Measurements from ENCODE around the gene PHACTR4. TPM values are rescaled to one million over a fixed set of nuclear protein-coding genes. Genes with fewer than 3 reads are reported as not detected.

PHACTR4 gene
- total RNA-seq, 1 experiment from 2014 or later, result 9.1 TPM

DNA sequence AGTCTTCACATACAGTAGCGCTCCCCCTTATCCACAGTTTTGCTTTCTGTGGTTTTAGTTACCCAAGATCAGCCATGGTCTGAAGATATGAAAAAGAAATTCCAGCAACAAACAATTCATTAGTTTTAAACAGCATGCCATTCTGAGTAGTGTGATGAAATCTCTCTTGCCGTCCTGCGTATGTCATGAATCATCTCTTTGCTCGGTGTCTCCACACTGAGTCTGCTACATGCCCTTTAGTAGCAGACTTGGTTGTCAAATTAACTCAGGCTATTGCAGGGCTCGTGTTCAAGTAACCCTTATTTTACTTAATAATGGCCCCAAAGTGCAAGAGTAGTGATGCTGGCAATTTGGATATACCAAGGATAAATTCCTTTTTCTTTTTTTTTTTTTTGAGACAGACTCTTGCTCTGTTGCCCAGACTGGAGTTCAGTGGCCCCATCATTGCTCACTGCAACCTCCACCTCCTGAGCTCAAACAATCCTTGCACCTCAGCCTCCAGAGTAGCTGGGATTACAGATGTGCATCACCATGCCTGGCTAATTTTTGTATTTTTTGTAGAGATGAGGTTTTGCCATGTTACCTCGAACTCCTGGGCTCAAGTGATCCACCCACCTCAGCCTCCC, 22.6 kb downstream of the PHACTR4 start:
- CTCF ChIA-PET, result no interaction called here
- H3K9me2 ChIP-seq (replicated peaks; ENCODE audit: low read length), result no peaks in the 10 kb centered on the region
- no peak overlapping the region for H3K9ac ChIP-seq (ENCODE audit: low read length)
- POLR2A ChIA-PET (ENCODE audit: unreplicated experiment), result no interaction called here
- H3K9me3 ChIP-seq (ENCODE audit: low read length), result no peaks in the 10 kb centered on the region
- H3K4me3 ChIP-seq (ENCODE audit: low read length), result no peak overlapping the region
- no peaks in the 10 kb centered on the region for H3K27me3 ChIP-seq (ENCODE audit: low read length)
- H3K36me3 ChIP-seq (ENCODE audit: low read depth, low read length), result no peaks in the 10 kb centered on the region
- H2AFZ ChIP-seq (ENCODE audit: low read length), result peak overlapping the region; percentile 36; the same call in 1 of the 2 replicates
- peaks cover 73% of the 10 kb centered on the region for H3K79me2 ChIP-seq (ENCODE audit: low read length)
- no peaks in the 10 kb centered on the region for H3F3A ChIP-seq (ENCODE audit: low read length, unreplicated experiment)
- no peaks in the 10 kb centered on the region for H4K20me1 ChIP-seq (ENCODE audit: low read length)
- TF ChIP-seq EZH2 (IDR thresholded peaks at IDR 0.05; ENCODE audit: low read length, unreplicated experiment) (no peak), EZH2phosphoT487 (IDR thresholded peaks at IDR 0.05; ENCODE audit: borderline replicate concordance, low read length) (no peak)
- TF ChIP-seq, protein P1, sequence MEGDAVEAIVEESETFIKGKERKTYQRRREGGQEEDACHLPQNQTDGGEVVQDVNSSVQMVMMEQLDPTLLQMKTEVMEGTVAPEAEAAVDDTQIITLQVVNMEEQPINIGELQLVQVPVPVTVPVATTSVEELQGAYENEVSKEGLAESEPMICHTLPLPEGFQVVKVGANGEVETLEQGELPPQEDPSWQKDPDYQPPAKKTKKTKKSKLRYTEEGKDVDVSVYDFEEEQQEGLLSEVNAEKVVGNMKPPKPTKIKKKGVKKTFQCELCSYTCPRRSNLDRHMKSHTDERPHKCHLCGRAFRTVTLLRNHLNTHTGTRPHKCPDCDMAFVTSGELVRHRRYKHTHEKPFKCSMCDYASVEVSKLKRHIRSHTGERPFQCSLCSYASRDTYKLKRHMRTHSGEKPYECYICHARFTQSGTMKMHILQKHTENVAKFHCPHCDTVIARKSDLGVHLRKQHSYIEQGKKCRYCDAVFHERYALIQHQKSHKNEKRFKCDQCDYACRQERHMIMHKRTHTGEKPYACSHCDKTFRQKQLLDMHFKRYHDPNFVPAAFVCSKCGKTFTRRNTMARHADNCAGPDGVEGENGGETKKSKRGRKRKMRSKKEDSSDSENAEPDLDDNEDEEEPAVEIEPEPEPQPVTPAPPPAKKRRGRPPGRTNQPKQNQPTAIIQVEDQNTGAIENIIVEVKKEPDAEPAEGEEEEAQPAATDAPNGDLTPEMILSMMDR (conservative IDR thresholded peaks at IDR 0.05; ENCODE audit: low read depth, low read length), result no peak
- H3K4me1 ChIP-seq (ENCODE audit: insufficient read depth, low read length), result peaks cover 10% of the 10 kb centered on the region
- DNase-seq (peak; percentile 64), ATAC-seq (peak; percentile 73)
- H3K27ac ChIP-seq (ENCODE audit: low read length), result peak overlapping the region; percentile 22; the same call in 1 of the 2 replicates
- H3K4me2 ChIP-seq (ENCODE audit: low read length), result peak overlapping the region; percentile 46; the same call in 1 of the 2 replicates
- intact Hi-C loops (cut with micrococcal nuclease), result no loop called here
- BruUV-seq (replicated peaks), result no TSS peak

DNA sequence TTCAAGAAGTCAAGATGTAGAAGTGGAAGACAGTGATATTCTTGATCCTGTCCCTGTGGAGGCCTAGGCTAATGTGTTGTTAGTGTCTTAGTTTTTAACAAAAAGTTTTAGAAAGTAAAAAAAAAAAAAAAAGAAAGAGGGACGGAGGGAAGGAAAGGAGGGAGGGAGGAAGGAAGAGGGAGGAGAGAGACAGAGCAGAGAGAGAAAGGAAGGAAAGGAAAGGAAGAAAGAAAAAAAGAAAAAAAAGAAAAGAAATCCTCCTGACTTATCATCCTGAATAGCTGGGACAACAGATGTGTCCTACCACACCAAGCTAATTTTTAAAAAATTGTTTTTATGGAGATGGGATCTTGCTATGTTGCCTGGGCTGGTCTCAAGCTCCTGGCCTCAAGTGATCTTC, 24.6 kb downstream of the PHACTR4 start:
- H2AFZ ChIP-seq (ENCODE audit: low read length), result no peak overlapping the region
- H3F3A ChIP-seq (ENCODE audit: low read length, unreplicated experiment), result no peaks in the 10 kb centered on the region
- no peak overlapping the region for H3K9ac ChIP-seq (ENCODE audit: low read length)
- H3K4me1 ChIP-seq (ENCODE audit: insufficient read depth, low read length), result peaks cover 10% of the 10 kb centered on the region
- no peak overlapping the region for H3K27ac ChIP-seq (ENCODE audit: low read length)
- no peaks in the 10 kb centered on the region for H3K9me3 ChIP-seq (ENCODE audit: low read length)
- TF ChIP-seq EZH2phosphoT487 (IDR thresholded peaks at IDR 0.05; ENCODE audit: borderline replicate concordance, low read length), result no peak
- TF ChIP-seq EZH2 (IDR thresholded peaks at IDR 0.05; ENCODE audit: low read length, unreplicated experiment), result no peak
- TF ChIP-seq, protein P1 (conservative IDR thresholded peaks at IDR 0.05; ENCODE audit: low read depth, low read length), result no peak
- POLR2A ChIA-PET (ENCODE audit: unreplicated experiment), result no interaction called here
- intact Hi-C loops (cut with micrococcal nuclease), result no loop called here
- H3K27me3 ChIP-seq (ENCODE audit: low read length), result no peaks in the 10 kb centered on the region
- H3K4me2 ChIP-seq (ENCODE audit: low read length), result no peak overlapping the region
- no peak overlapping the region for H3K4me3 ChIP-seq (ENCODE audit: low read length)
- H3K36me3 ChIP-seq (ENCODE audit: low read depth, low read length), result no peaks in the 10 kb centered on the region
- H3K9me2 ChIP-seq (replicated peaks; ENCODE audit: low read length), result no peaks in the 10 kb centered on the region
- no peak for ATAC-seq
- DNase-seq, result no peak
- H4K20me1 ChIP-seq (ENCODE audit: low read length), result no peaks in the 10 kb centered on the region
- H3K79me2 ChIP-seq (ENCODE audit: low read length), result peaks cover 68% of the 10 kb centered on the region
- BruUV-seq (replicated peaks), result no TSS peak
- CTCF ChIA-PET, result interaction anchor here (0.7 kb wide), 1 partner anchor 124 kb away, joined by 4 read pairs; no protein-coding TSS in a partner anchor

DNA sequence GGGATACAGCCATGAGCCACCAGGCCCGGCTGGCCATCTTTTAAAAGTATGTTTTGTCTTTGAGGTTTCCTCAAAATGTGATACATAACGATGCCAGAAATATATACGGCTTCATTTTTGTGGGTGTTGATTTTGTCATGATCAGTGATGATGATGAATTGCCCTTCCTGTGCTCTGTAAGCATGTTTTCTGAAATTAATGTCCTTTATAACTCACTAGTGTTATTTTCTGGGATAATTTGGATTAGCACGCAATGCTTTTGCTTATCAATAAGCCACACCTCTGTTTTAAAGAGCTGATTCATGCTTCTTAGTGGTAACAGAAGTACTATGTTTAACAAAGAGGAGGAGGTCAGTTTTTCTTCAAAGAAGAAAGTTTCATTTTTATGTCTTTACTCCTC, 25.6 kb downstream of the PHACTR4 start:
- H3K4me1 ChIP-seq (ENCODE audit: insufficient read depth, low read length), result peaks cover 10% of the 10 kb centered on the region
- H3K9ac ChIP-seq (ENCODE audit: low read length), result no peak overlapping the region
- no peaks in the 10 kb centered on the region for H3K9me3 ChIP-seq (ENCODE audit: low read length)
- no peak overlapping the region for H3K27ac ChIP-seq (ENCODE audit: low read length)
- no peaks in the 10 kb centered on the region for H3F3A ChIP-seq (ENCODE audit: low read length, unreplicated experiment)
- intact Hi-C loops (cut with micrococcal nuclease), result no loop called here
- H2AFZ ChIP-seq (ENCODE audit: low read length), result no peak overlapping the region
- no peaks in the 10 kb centered on the region for H4K20me1 ChIP-seq (ENCODE audit: low read length)
- peak; percentile 7 for DNase-seq
- ChIA-PET POLR2A (ENCODE audit: unreplicated experiment) (interaction anchor here (0.7 kb wide), 1 partner anchor 163 kb away, joined by 8 read pairs; no protein-coding TSS in a partner anchor), CTCF (no interaction called here)
- ATAC-seq, result peak; percentile 46; the same call in 1 of the 2 replicates
- no peaks in the 10 kb centered on the region for H3K27me3 ChIP-seq (ENCODE audit: low read length)
- no peaks in the 10 kb centered on the region for H3K9me2 ChIP-seq (replicated peaks; ENCODE audit: low read length)
- peaks cover 67% of the 10 kb centered on the region for H3K79me2 ChIP-seq (ENCODE audit: low read length)
- no TSS peak for BruUV-seq (replicated peaks)
- TF ChIP-seq, protein P1 (conservative IDR thresholded peaks at IDR 0.05; ENCODE audit: low read depth, low read length), result no peak
- no peak for TF ChIP-seq EZH2phosphoT487 (IDR thresholded peaks at IDR 0.05; ENCODE audit: borderline replicate concordance, low read length)
- TF ChIP-seq EZH2 (IDR thresholded peaks at IDR 0.05; ENCODE audit: low read length, unreplicated experiment), result no peak
- H3K4me3 ChIP-seq (ENCODE audit: low read length), result no peak overlapping the region
- no peak overlapping the region for H3K4me2 ChIP-seq (ENCODE audit: low read length)
- H3K36me3 ChIP-seq (ENCODE audit: low read depth, low read length), result no peaks in the 10 kb centered on the region
